Activated CD4-positive, alpha-beta T cell treated with anti-CD3 and anti-CD28 coated beads, Interleukin-2, amount 10 ng/mL, durations not matched to agents 24 days and 14 days (primary cell): ENCODE data around the gene GOLGA8T. TPM values are rescaled to one million over a fixed set of nuclear protein-coding genes. Genes with fewer than 3 reads are reported as not detected.
"Not testable (repeated sequence)": the region's sequence is repeated elsewhere in the genome, so short reads cannot be mapped to it uniquely, and the experiment has no call there.

Source experiments
- DNase-seq: peaks from one replicate; pipeline ENCODE4 v3.0.0; 2022
- H3K27ac Mint-ChIP-seq: one replicate; pipeline ENCODE4 v1.8.0; 2022; ENCODE audit warnings: mild to moderate bottlenecking, mixed read lengths
- H3K27me3 Mint-ChIP-seq: one replicate; pipeline ENCODE4 v1.8.0; 2022; ENCODE audit warnings: mixed read lengths
- H3K36me3 Mint-ChIP-seq: one replicate; pipeline ENCODE4 v1.8.0; 2022; ENCODE audit warnings: low read depth, mild to moderate bottlenecking, mixed read lengths
- H3K4me1 Mint-ChIP-seq: one replicate; pipeline ENCODE4 v1.8.0; 2021; ENCODE audit warnings: mixed read lengths
- H3K4me3 Mint-ChIP-seq: one replicate; pipeline ENCODE4 v1.8.0; 2022; ENCODE audit warnings: mild to moderate bottlenecking, moderate library complexity, mixed read lengths
- H3K9me3 Mint-ChIP-seq: one replicate; pipeline ENCODE4 v1.8.0; 2021; ENCODE audit warnings: mixed read lengths
- intact Hi-C: fragments of 100-400 bp; cut with micrococcal nuclease; formaldehyde crosslinking; loops from one replicate; pipeline ENCODE4 v1.15.1; 2023
- total RNA-seq: library from RNA; stranded (reverse); gene quantifications from 2 replicates; pipeline ENCODE4 v1.2.3, GENCODE V29; 2022

Gene GOLGA8T
- total RNA-seq, 1 donor from 2014 or later: not detected

DNA sequence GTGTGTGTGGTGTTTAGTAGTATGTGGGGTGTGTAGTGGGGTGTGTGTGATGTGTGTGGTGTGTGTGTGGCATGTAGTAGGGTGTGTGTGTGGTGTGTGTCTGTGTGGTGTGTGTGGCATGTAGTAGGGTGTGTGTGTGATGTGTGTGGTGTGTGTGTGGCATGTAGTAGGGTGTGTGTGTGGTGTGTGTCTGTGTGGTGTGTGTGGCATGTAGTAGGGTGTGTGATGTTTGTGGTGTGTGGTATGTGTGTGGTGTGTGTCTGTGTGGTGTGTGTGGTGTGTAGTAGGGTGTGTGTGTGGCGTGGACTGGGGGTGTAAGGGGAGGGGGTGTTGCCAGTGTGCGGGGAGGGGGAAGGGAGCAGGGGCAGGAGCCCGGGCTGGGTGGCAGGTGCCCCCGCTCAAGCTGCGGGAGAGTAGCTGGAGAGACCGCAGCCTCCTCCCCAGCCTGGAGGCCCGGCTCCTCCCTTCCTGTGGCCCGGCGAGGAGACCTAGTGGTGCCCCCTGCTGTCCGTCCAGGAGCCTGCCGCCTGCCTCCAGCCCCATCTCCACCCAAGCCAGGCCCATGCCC is 38.3 kb downstream of the GOLGA8T start:
- H3K9me3 Mint-ChIP-seq, H3K27me3 Mint-ChIP-seq, intact Hi-C loops, H3K36me3 Mint-ChIP-seq, H3K4me1 Mint-ChIP-seq: not testable (repeated sequence)
- peak; percentile 94 for DNase-seq
- Mint-ChIP-seq H3K27ac (peak overlapping the region; percentile 36), H3K4me3 (peak overlapping the region; percentile 13)

DNA sequence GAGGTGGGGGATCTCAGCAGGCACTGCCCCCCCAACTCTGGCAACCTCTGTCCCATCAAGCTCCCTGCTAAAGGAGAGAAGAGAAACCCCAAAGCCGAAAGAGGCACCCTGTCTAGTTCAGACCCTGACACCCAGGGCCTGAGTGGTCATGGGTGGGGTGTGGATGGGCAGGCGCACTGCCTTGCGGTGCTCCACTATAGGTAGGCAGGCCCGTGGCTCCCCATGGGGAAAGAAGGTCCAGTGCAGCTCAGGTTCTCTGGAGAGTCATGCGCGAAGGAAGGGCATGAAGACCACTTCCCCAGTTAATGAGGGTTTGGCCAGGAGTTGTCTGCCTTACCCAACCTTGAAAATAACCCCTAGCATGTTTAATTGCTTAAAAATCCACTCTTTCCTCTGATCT is 40.4 kb downstream of the GOLGA8T start:
- H3K27ac Mint-ChIP-seq, H3K4me1 Mint-ChIP-seq, H3K9me3 Mint-ChIP-seq, H3K4me3 Mint-ChIP-seq, intact Hi-C loops, H3K27me3 Mint-ChIP-seq, H3K36me3 Mint-ChIP-seq, DNase-seq: not testable (repeated sequence)

DNA sequence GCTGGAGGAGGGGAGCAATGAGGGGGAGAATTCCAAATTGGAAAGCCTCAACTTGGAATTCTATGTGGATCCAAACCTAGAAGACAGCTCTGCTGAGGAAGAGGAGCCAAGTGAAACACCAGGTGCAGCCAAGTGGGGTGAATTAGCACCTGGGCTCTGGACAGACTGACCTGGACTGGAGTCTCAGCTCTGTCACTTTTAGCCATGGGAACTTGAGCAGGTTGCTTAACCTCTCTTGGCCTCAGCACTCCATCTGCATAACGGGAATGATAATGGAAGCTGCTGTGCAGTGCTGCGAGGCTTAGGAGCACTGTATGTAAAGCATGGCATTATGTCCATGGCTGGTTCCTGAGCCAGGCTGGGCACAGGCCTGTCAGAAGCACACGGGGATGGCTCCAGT is 41.8 kb downstream of the GOLGA8T start:
- H3K27me3 Mint-ChIP-seq, H3K4me1 Mint-ChIP-seq, DNase-seq, H3K36me3 Mint-ChIP-seq, intact Hi-C loops, H3K27ac Mint-ChIP-seq, H3K9me3 Mint-ChIP-seq, H3K4me3 Mint-ChIP-seq: not testable (repeated sequence)

DNA sequence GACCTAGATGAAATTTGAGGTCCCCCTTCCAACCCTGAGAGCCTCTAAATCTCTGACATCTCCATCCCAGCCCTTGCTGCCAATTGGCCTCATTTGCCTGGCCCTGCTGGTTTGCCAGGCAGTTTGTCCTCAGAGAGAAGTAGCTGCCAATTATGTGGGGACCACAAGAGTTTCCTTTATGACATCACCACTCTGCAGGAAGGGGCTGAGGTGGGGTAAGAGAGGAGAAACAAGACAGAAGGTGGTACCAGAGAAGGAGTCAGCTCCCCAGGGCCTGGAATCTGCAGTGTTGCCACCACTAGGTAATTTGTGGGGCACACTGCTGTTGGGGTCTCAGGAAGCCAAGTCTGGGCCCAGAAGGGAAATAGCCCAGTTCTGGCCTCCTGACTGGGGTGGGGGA is 45.0 kb downstream of the GOLGA8T start:
- H3K4me3 Mint-ChIP-seq, H3K4me1 Mint-ChIP-seq, H3K9me3 Mint-ChIP-seq, H3K36me3 Mint-ChIP-seq, H3K27me3 Mint-ChIP-seq, intact Hi-C loops, H3K27ac Mint-ChIP-seq, DNase-seq: not testable (repeated sequence)

DNA sequence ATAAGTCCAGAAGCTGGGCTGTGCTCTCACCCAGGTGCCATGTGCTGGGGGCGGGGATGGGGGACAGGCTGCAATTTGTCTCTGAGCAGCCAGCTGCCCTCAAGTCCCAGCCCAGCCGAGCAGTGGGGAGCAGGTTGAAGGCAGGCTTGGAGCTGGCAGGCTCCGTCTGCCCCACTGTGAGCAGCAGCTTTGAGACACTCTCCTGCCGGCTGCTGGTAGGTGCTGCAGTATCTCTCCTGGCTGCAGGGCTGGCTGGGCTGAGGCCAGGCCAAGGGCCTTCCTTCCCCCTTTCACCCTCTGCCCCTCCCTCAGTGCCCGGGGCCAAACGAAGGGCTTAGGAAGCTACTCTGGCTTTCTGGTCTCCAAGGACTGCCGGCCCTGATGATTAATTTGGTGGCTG is 50.6 kb downstream of the GOLGA8T start:
- H3K27ac Mint-ChIP-seq, H3K27me3 Mint-ChIP-seq, DNase-seq, H3K9me3 Mint-ChIP-seq, H3K36me3 Mint-ChIP-seq, H3K4me1 Mint-ChIP-seq, H3K4me3 Mint-ChIP-seq, intact Hi-C loops: not testable (repeated sequence)

DNA sequence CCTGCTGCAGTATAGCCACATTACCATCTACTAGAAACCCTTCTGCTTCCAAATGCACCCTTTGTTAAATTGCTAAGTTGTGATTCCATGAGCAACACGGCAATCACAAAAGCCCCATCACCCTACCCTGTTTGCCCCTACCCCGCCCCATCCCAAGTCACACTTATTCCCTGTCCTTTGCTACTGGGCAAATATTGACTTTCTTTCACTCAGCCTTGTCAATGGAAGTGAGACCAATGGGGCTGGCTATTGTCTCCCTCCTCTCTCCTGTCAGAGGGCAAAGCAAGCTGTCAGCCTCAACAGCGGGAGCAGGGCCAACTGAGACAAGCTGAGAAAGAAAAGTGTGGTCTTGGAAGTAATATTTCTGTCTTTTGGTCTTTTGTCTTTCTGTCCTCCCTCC is 52.6 kb downstream of the GOLGA8T start:
- intact Hi-C loops, H3K27ac Mint-ChIP-seq, H3K27me3 Mint-ChIP-seq, H3K4me1 Mint-ChIP-seq, H3K9me3 Mint-ChIP-seq, H3K36me3 Mint-ChIP-seq, H3K4me3 Mint-ChIP-seq, DNase-seq: not testable (repeated sequence)

DNA sequence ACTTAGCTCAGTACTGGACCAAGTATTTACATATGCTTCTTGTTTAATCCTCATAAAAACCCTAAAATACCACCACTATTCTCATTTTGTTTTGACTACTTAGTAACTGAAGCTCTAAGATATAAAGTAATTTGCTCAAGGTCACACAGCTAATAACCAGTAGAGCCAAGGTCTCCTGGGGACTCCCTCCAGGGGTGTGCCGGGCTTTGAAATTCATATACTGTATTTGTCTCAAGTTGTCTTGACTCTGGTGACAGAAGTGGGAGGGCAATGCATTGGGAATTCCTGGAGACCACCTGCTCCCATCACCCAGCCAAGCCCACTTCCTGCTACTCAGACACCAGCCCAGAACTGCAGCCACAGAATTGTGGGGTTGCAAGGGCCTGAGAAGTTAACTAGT is 54.9 kb downstream of the GOLGA8T start:
- H3K9me3 Mint-ChIP-seq, H3K27me3 Mint-ChIP-seq, H3K36me3 Mint-ChIP-seq, intact Hi-C loops, H3K4me3 Mint-ChIP-seq, H3K27ac Mint-ChIP-seq, DNase-seq, H3K4me1 Mint-ChIP-seq: not testable (repeated sequence)

DNA sequence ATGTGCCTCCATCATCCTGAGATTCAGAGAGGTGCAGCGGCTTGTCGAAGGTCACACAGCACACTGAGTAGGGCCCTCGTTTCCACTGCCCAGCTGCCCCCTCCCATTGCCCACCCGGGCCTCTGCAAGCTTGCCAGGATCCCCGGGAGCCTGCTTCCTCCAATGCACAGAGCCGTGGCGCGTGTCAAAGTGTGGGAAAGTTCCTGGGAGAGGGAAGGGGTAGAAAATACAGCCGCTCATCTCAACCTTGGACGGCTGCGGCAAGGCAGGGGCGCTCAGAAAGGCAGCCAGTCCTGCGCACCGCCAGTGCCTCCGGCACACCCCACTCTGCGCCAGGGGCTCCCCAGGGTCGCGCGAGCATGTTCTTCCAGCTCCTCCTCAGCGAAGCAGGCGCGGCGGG is 56.3 kb downstream of the GOLGA8T start:
- DNase-seq, intact Hi-C loops, H3K27me3 Mint-ChIP-seq, H3K27ac Mint-ChIP-seq, H3K4me1 Mint-ChIP-seq, H3K9me3 Mint-ChIP-seq, H3K4me3 Mint-ChIP-seq, H3K36me3 Mint-ChIP-seq: not testable (repeated sequence)

DNA sequence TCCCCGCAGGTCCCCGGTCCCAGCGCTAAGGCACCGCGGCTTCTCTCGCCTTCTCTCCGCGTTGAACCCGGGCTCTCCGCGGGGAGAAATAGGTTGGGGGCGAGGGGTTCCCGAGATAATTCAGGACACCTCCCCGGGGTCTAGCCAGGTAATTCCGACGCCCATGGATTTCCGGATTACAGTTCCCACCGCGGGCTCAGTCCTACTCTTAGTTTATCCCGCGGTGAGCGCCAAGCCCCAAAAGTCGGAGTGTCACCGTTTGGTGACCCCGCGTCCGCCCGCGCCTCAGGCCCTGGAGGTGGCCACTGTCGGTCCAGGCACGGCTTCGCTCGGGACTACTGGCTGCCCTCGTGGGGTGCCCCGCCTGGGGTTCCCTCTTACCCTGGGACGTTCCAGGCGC is 56.8 kb downstream of the GOLGA8T start:
- H3K27ac Mint-ChIP-seq, H3K4me1 Mint-ChIP-seq, intact Hi-C loops, H3K36me3 Mint-ChIP-seq, H3K27me3 Mint-ChIP-seq, H3K9me3 Mint-ChIP-seq, DNase-seq: not testable (repeated sequence)
- peak overlapping the region; percentile 21 for H3K4me3 Mint-ChIP-seq

DNA sequence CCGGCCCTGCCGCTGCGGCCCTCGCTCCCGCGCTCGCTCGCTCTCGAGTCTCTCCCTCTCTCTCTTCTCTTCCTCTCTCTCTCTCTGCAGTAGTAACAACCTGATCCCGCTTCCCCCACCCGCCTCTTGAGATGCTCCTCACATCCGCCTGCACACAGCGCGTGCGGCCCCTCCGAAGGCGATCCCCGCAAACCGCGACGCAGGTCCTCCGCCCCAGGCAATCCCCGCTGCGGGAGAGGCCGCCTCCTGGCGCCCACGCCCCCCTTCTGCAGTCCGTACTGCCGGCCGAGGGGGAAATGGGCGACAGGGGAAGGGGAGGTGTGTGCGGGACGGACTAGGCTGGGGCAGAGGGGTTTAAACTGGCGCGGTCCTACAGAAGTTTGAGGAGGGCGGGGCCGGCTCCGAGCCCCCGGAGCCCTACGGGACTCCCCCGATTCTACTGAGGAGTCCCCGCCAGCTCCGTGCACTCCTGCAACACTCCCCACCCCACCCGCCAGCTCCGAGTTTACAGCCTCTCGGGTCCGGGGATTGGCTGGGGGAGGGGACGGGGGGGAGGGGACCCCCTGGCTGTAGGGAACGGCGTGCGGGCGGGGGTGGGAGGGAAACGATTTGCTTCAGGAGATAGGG is 57.4 kb downstream of the GOLGA8T start:
- H3K27me3 Mint-ChIP-seq, DNase-seq, H3K4me3 Mint-ChIP-seq, H3K27ac Mint-ChIP-seq, H3K9me3 Mint-ChIP-seq, H3K4me1 Mint-ChIP-seq, H3K36me3 Mint-ChIP-seq, intact Hi-C loops: not testable (repeated sequence)

DNA sequence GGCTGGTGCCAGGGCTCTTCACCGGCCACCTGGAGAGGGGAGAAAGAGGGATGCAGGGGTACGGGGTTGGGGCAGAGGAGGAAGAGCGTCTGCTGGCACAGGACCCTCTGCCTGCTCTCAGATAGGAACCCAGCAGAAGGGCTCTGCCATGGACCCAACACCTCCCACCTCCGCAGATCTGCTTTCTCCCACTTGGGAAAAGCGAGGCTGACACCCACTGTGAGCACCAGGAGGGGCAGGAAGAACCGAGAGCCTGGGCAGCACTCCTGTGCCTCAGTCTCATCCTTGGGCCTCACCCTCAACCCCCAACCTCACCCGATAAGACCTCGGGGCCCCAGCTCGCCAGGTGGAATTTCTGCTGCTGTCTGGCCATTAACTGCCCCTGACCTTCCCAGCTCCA is 58.0 kb downstream of the GOLGA8T start:
- intact Hi-C loops, H3K9me3 Mint-ChIP-seq, H3K4me1 Mint-ChIP-seq, DNase-seq, H3K27ac Mint-ChIP-seq, H3K4me3 Mint-ChIP-seq, H3K27me3 Mint-ChIP-seq, H3K36me3 Mint-ChIP-seq: not testable (repeated sequence)

Other genes with a start within 250 kb of the GOLGA8T start
- gene GOLGA8J, start 52.1 kb upstream of the GOLGA8T start, total RNA-seq: not detected in 2 replicates